GM21515 (cell line): Measurements from ENCODE around the gene GPR152.

Experiments used
- ATAC-seq: cut with Tn5 transposase; IDR thresholded peaks from one replicate; pipeline ENCODE4 v1.9.1; 2021; ENCODE audit not compliant: unreplicated experiment

Gene GPR152

GRCh38 chr11:67452141-67452952, at the start of gene GPR152:
GPR152 (minus strand) TSS chr11:67452729; CDS start chr11:67452724, 5 bp downstream.
- no peak for ATAC-seq

GRCh38 chr11:67501854-67502253, 49.3 kb upstream of the GPR152 start:
- no peak for ATAC-seq

- ATAC-seq: no peak
These were observed 48.5 kb upstream of the GPR152 start for GRCh38 chr11:67500831-67501715.

GRCh38 chr11:67500484-67500821, 47.9 kb upstream of the GPR152 start:
- ATAC-seq: no peak

GRCh38 chr11:67499808-67500483, 47.4 kb upstream of the GPR152 start:
- no peak for ATAC-seq

GRCh38 chr11:67498544-67498972, 46.0 kb upstream of the GPR152 start:
- ATAC-seq: no peak

GRCh38 chr11:67497656-67498291, 45.2 kb upstream of the GPR152 start:
- ATAC-seq: no peak

GRCh38 chr11:67496113-67496512, 43.6 kb upstream of the GPR152 start:
- no peak for ATAC-seq

- no peak for ATAC-seq
These were observed 42.9 kb upstream of the GPR152 start for GRCh38 chr11:67495234-67496005.

- no peak for ATAC-seq
These were observed 42.1 kb upstream of the GPR152 start for GRCh38 chr11:67494371-67495233.

- ATAC-seq: no peak
These were observed 41.2 kb upstream of the GPR152 start for GRCh38 chr11:67493548-67494370.

- no peak for ATAC-seq
These were observed 40.4 kb upstream of the GPR152 start for GRCh38 chr11:67492801-67493547.

GRCh38 chr11:67492069-67492727, 39.7 kb upstream of the GPR152 start:
- ATAC-seq: no peak

- ATAC-seq: no peak
These were observed 38.9 kb upstream of the GPR152 start for GRCh38 chr11:67491276-67492068.

- ATAC-seq: no peak
These were observed 38.2 kb upstream of the GPR152 start for GRCh38 chr11:67490727-67491065.

- no peak for ATAC-seq
These were observed 37.6 kb upstream of the GPR152 start for GRCh38 chr11:67489885-67490726.
